Neuronal stem cell (in vitro differentiated cells): Measurements from ENCODE around the gene CARD11.

Experiments
- DNase-seq: peaks from one replicate; pipeline ENCODE4 v3.0.0-alpha.2; 2013; ENCODE audit warnings: low spot score
- H2AFZ ChIP-seq: one replicate; pipeline ENCODE4 v1.6.1; 2013; ENCODE audit warnings: mild to moderate bottlenecking, low read length, inconsistent platforms
- H2AK5ac ChIP-seq: 2 replicates; pipeline ENCODE4 v1.6.1; 2013; ENCODE audit warnings: low read depth, mild to moderate bottlenecking, inconsistent platforms, low read length, moderate library complexity, mixed read lengths
- H2BK120ac ChIP-seq: 2 replicates; pipeline ENCODE4 v1.6.1; 2013; ENCODE audit warnings: low read depth, mild to moderate bottlenecking, inconsistent platforms, low read length, moderate library complexity, mixed read lengths
- H2BK12ac ChIP-seq: one replicate; pipeline ENCODE4 v1.6.1; 2013; ENCODE audit warnings: low read length, inconsistent platforms
- H2BK15ac ChIP-seq: 2 replicates; pipeline ENCODE4 v1.6.1; 2013; ENCODE audit warnings: mild to moderate bottlenecking, low read length, inconsistent platforms, mixed read lengths
- H2BK5ac ChIP-seq: one replicate; pipeline ENCODE4 v1.6.1; 2013; ENCODE audit warnings: inconsistent platforms, mild to moderate bottlenecking, low read length, moderate library complexity
- H3K14ac ChIP-seq: one replicate; pipeline ENCODE4 v1.6.1; 2013; ENCODE audit warnings: low read length, inconsistent platforms
- H3K18ac ChIP-seq: 2 replicates; pipeline ENCODE4 v1.6.1; 2013; ENCODE audit warnings: low read length, inconsistent platforms
- H3K23ac ChIP-seq: 2 replicates; pipeline ENCODE4 v1.6.1; 2013; ENCODE audit warnings: low read depth, mild to moderate bottlenecking, mixed read lengths, low read length, inconsistent platforms; ENCODE audit not compliant: poor library complexity
- H3K27ac ChIP-seq: replicated peaks from 3 replicates; pipeline ENCODE4 v1.5.1; 2013; ENCODE audit warnings: low read length, inconsistent platforms
- H3K27me3 ChIP-seq, 3 experiments: 2 replicates each; pipeline ENCODE4 v1.6.1; 2013; ENCODE audit warnings: low read length in 3 of 3, mild to moderate bottlenecking in 2 of 3, inconsistent platforms in 1 of 3, low read depth in 1 of 3, mixed read lengths in 1 of 3, moderate library complexity in 1 of 3; ENCODE audit not compliant: control insufficient read depth in 3 of 3, insufficient read depth in 3 of 3
- H3K36me3 ChIP-seq, 2 donors: replicated peaks in 1 of 2; 2 replicates each; pipeline ENCODE4 v1.6.1; 2013; ENCODE audit warnings: low read length in 2 of 2; ENCODE audit not compliant: control insufficient read depth in 2 of 2, insufficient read depth in 2 of 2
- H3K4ac ChIP-seq: 2 replicates; pipeline ENCODE4 v1.6.1; 2013; ENCODE audit warnings: inconsistent platforms, mild to moderate bottlenecking, low read length, moderate library complexity
- H3K4me1 ChIP-seq, 2 donors: 1 replicate in 1 of 2; 2 replicates in 1 of 2; pipeline ENCODE4 v1.6.1; 2013; ENCODE audit warnings: low read length in 2 of 2, low read depth in 1 of 2; ENCODE audit not compliant: control insufficient read depth in 2 of 2, insufficient read depth in 1 of 2
- H3K4me2 ChIP-seq: one replicate; pipeline ENCODE4 v1.6.1; 2013; ENCODE audit warnings: mild to moderate bottlenecking, low read length, inconsistent platforms; ENCODE audit not compliant: insufficient read depth, poor library complexity, severe bottlenecking
- H3K4me3 ChIP-seq, 2 donors: 2 replicates each; pipeline ENCODE4 v1.5.1; 2013; ENCODE audit warnings: low read length in 2 of 2, mild to moderate bottlenecking in 2 of 2, inconsistent platforms in 1 of 2, moderate library complexity in 1 of 2
- H3K79me1 ChIP-seq: one replicate; pipeline ENCODE4 v1.6.1; 2013; ENCODE audit warnings: low read depth, mild to moderate bottlenecking, inconsistent platforms, low read length, moderate library complexity
- H3K9ac ChIP-seq: one replicate; pipeline ENCODE4 v1.6.1; 2013; ENCODE audit warnings: mild to moderate bottlenecking, low read depth, low read length, inconsistent platforms; ENCODE audit not compliant: poor library complexity
- H3K9me3 ChIP-seq, 2 donors: replicated peaks in 1 of 2; 2 replicates each; pipeline versions ENCODE3 to v1.6.1; 2013; ENCODE audit warnings: low read length in 2 of 2, mild to moderate bottlenecking in 2 of 2, inconsistent platforms in 1 of 2, low read depth in 1 of 2, mixed read lengths in 1 of 2, moderate library complexity in 1 of 2; ENCODE audit not compliant: control insufficient read depth in 2 of 2, insufficient read depth in 1 of 2
- H4K8ac ChIP-seq: one replicate; pipeline ENCODE4 v1.6.1; 2013; ENCODE audit warnings: low read depth, mild to moderate bottlenecking, inconsistent platforms, low read length, moderate library complexity
- H4K91ac ChIP-seq: one replicate; pipeline ENCODE4 v1.6.1; 2013; ENCODE audit warnings: low read length, low read depth, mild to moderate bottlenecking, inconsistent platforms; ENCODE audit not compliant: poor library complexity
- WGBS, 2 donors: extraction: QIAGEN DNeasy Blood & Tissue Kit; methylation state at CpG; one replicate each; pipeline ENCODE4 v1.1.7; 2013; ENCODE audit warnings: missing lambda C conversion rate in 2 of 2, mixed read lengths in 1 of 2; ENCODE audit not compliant: insufficient read length in 2 of 2, insufficient replicate concordance in 1 of 2; ENCODE audit errors: extremely low coverage in 2 of 2; 5-methylcytosine and 5-hydroxymethylcytosine counted together

CARD11 gene

DNA sequence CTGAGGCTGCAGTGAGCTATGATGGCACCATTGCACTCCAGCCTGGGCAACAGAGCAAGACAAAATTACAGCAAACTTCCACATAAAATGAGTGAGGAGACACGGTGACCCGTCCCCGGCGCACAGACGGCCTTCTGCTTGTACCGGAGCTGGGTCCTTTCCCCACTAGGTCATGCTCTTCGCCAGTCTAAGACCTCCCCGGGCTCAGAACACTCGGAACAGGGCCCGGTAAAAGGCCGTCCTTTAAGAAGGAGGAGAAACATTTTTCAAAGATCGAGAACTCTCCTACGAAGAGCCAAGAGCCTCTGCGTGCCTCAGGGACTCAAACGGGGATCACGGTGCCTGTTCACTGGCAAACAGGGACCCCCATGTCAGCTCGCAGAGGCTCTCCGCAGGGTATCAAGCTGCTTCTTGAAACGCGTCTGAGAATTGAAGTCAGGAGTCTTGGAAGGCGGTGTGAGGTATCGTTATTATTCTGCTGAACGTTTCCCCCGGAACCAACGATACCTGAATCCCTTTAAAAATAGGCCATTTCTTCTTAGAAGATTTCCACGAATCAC lies 9.0 kb downstream of the CARD11 start:
- H3K4ac ChIP-seq: no peak overlapping the region
- H3K23ac ChIP-seq: no peak overlapping the region
- no peak overlapping the region for H2BK15ac ChIP-seq
- H2AK5ac ChIP-seq: peak overlapping the region; percentile 34
- H4K91ac ChIP-seq: no peak overlapping the region
- no peak overlapping the region for H3K9ac ChIP-seq
- peaks cover 0 to 3% of the 10 kb centered on the region in 2 donors for H3K9me3 ChIP-seq
- H3K4me2 ChIP-seq: no peak overlapping the region
- no peak overlapping the region for H2AFZ ChIP-seq
- H3K79me1 ChIP-seq: no peaks in the 10 kb centered on the region
- H3K27me3 ChIP-seq: no peaks in the 10 kb centered on the region
- no peak for DNase-seq
- H2BK12ac ChIP-seq: no peak overlapping the region
- no peak overlapping the region for H2BK120ac ChIP-seq
- no peak overlapping the region for H3K4me3 ChIP-seq
- peak overlapping the region; percentile 4 for H3K18ac ChIP-seq
- H3K14ac ChIP-seq: no peak overlapping the region
- peaks cover 0 to 5% of the 10 kb centered on the region in 2 donors for H3K4me1 ChIP-seq
- no peak overlapping the region for H2BK5ac ChIP-seq
- no peak overlapping the region for H4K8ac ChIP-seq
- H3K27ac ChIP-seq: no peak overlapping the region
- H3K36me3 ChIP-seq: no peaks in the 10 kb centered on the region
- no CpG with 5 or more reads among the region's 26 CpGs for WGBS, 2 donors

DNA sequence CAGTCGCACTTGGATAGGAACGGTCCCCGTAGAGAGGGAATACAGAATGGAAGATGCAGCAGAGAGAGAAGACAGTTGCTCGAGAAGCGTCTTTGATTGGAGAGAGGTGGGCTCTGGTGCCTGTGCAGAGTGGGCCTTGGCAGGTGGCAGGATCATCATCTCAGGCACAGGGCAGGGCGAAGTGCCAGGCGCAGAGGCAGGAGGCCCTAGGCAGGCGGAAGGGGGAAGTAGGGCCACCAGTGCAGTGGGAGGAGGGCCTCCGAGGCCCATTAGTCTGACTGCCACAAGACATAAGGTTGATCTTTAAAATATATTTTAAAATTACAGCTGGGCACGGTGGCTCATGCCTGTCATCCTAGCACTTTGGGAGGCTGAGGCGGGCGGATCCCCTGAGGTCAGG lies 10.1 kb downstream of the CARD11 start:
- Histone ChIP-seq H2AK5ac (no peak overlapping the region), H3K9me3 (peaks cover 0 to 3% of the 10 kb centered on the region in 2 donors), H2BK5ac (no peak overlapping the region), H3K18ac (peak overlapping the region; percentile 80), H3K4me1 (peaks cover 0 to 10% of the 10 kb centered on the region in 2 donors), H2BK12ac (no peak overlapping the region), H4K8ac (no peak overlapping the region), H3K14ac (no peak overlapping the region), H2AFZ (no peak overlapping the region), H3K79me1 (no peaks in the 10 kb centered on the region), H3K23ac (no peak overlapping the region), H2BK15ac (no peak overlapping the region), H3K4me2 (no peak overlapping the region), H3K36me3 (no peaks in the 10 kb centered on the region), H2BK120ac (no peak overlapping the region), H3K27ac (no peak overlapping the region), H3K4me3 (no peak overlapping the region), H3K4ac (no peak overlapping the region), H3K27me3 (no peaks in the 10 kb centered on the region), H4K91ac (no peak overlapping the region), H3K9ac (no peak overlapping the region)
- no CpG with 5 or more reads among the region's 12 CpGs for WGBS, 2 donors
- no peak for DNase-seq

DNA sequence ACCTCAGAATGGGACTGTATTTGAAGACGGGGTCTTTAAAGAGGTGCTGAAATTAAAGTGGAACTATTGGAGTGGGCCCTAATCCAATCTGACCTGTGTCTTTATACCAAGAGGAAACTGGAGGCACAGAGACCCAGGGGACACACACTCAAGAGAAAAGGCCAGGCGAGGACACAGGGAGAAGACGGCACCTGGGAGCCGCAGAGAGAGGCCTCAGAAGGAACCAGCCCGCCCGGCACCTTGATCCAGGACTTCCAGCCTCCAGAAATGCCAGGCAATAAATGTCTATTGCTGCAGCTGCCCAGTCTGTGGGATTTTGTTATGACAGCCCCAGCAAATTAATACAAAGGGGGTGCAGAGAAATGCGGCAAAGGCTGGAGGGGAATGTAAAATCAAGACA lies 10.5 kb downstream of the CARD11 start:
- no peak overlapping the region for H2BK120ac ChIP-seq
- H3K27me3 ChIP-seq: no peaks in the 10 kb centered on the region

DNA sequence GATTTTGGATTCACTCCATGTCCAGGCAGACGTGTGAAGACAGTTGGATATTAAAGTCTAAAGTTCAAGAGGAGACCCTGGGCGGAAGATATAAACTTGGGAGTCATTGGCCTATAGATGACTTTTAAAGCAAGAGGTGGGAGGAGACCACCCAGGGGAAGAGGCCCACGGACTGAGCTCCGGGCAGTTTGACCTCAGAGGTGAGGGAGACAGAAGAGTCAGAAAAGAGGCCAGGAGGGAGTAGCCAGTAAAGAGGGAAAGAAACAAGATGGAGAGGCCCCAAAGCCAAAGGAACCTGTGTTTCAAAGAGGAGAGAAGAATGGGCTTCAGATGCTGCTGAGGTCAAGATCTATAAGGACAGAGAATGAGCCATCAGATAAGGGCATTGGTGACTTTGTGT lies 11.4 kb downstream of the CARD11 start:
- no peak overlapping the region for H3K4ac ChIP-seq
- no peak overlapping the region for H2AK5ac ChIP-seq
- no peak overlapping the region for H3K4me3 ChIP-seq
- DNase-seq: no peak
- no peak overlapping the region for H3K14ac ChIP-seq
- H3K36me3 ChIP-seq: no peaks in the 10 kb centered on the region
- no peak overlapping the region for H3K9ac ChIP-seq
- no peak overlapping the region for H2BK5ac ChIP-seq
- no peak overlapping the region for H3K27ac ChIP-seq
- H3K18ac ChIP-seq: no peak overlapping the region
- no CpG with 5 or more reads among the region's 4 CpGs for WGBS, 2 donors
- H4K91ac ChIP-seq: no peak overlapping the region
- peaks cover 0 to 17% of the 10 kb centered on the region in 2 donors for H3K4me1 ChIP-seq
- H2BK120ac ChIP-seq: no peak overlapping the region
- H3K27me3 ChIP-seq: no peaks in the 10 kb centered on the region
- H2BK12ac ChIP-seq: no peak overlapping the region
- peaks cover 0 to 3% of the 10 kb centered on the region in 2 donors for H3K9me3 ChIP-seq
- no peak overlapping the region for H2BK15ac ChIP-seq
- H4K8ac ChIP-seq: no peak overlapping the region
- no peak overlapping the region for H3K4me2 ChIP-seq
- no peaks in the 10 kb centered on the region for H3K79me1 ChIP-seq
- H2AFZ ChIP-seq: no peak overlapping the region
- H3K23ac ChIP-seq: no peak overlapping the region

More for the DNA sequence above, 10.5 kb downstream of the CARD11 start:
- H2BK12ac ChIP-seq: no peak overlapping the region
- no peak overlapping the region for H3K23ac ChIP-seq
- H4K91ac ChIP-seq: no peak overlapping the region
- H3K4ac ChIP-seq: no peak overlapping the region
- no peaks in the 10 kb centered on the region for H3K36me3 ChIP-seq
- H3K27ac ChIP-seq: no peak overlapping the region
- DNase-seq: no peak
- peaks cover 0 to 12% of the 10 kb centered on the region in 2 donors for H3K4me1 ChIP-seq
- H3K18ac ChIP-seq: no peak overlapping the region
- H2AK5ac ChIP-seq: no peak overlapping the region
- no peak overlapping the region for H3K4me3 ChIP-seq
- no peak overlapping the region for H2AFZ ChIP-seq
- WGBS, 2 donors: no CpG with 5 or more reads among the region's 7 CpGs
- H2BK5ac ChIP-seq: no peak overlapping the region
- peaks cover 0 to 3% of the 10 kb centered on the region in 2 donors for H3K9me3 ChIP-seq
- no peak overlapping the region for H3K4me2 ChIP-seq
- H3K79me1 ChIP-seq: no peaks in the 10 kb centered on the region
- H4K8ac ChIP-seq: no peak overlapping the region
- H2BK15ac ChIP-seq: no peak overlapping the region
- no peak overlapping the region for H3K9ac ChIP-seq
- no peak overlapping the region for H3K14ac ChIP-seq
